ENCODE measurements around the gene FN3K.

FN3K gene

GRCh38 chr17:82703935-82704865 is 31.2 kb upstream of the FN3K start:
- DNase-seq, result no peak

- DNase-seq, result no peak
These were observed 30.5 kb upstream of the FN3K start for GRCh38 chr17:82704886-82705285.

- DNase-seq, result no peak
These were observed 29.7 kb upstream of the FN3K start for GRCh38 chr17:82705756-82706155.

- no peak for DNase-seq
These were observed 26.3 kb upstream of the FN3K start for GRCh38 chr17:82709024-82709675.

- DNase-seq, result no peak
These were observed 25.5 kb upstream of the FN3K start for GRCh38 chr17:82709676-82710498.

- no peak for DNase-seq
These were observed 24.7 kb upstream of the FN3K start for GRCh38 chr17:82710499-82711232.

GRCh38 chr17:82713071-82713723 is 22.2 kb upstream of the FN3K start:
- DNase-seq, result no peak

- peak; percentile 97 for DNase-seq
These were observed 19.0 kb upstream of the FN3K start, which contains the start of gene FN3KRP for GRCh38 chr17:82716203-82717010. Gene FN3KRP, plus strand, starts transcription at chr17:82716706. Its CDS starts 50 bp downstream, at chr17:82716756.

- no peak for DNase-seq
These were observed 16.3 kb upstream of the FN3K start for GRCh38 chr17:82718986-82719685.

- DNase-seq, result no peak
These were observed 15.2 kb upstream of the FN3K start for GRCh38 chr17:82720204-82720603.

GRCh38 chr17:82722341-82723013 is 12.9 kb upstream of the FN3K start:
- no peak for DNase-seq

- DNase-seq, result no peak
These were observed 12.1 kb upstream of the FN3K start for GRCh38 chr17:82723169-82723807.

- no peak for DNase-seq
These were observed 9.0 kb upstream of the FN3K start for GRCh38 chr17:82726427-82726826.

- DNase-seq, result no peak
These were observed 5.7 kb upstream of the FN3K start for GRCh38 chr17:82729479-82730260.

- DNase-seq, result no peak
These were observed 3.2 kb upstream of the FN3K start for GRCh38 chr17:82732118-82732743.

GRCh38 chr17:82736511-82737185 is 1.2 kb downstream of the FN3K start:
- no peak for DNase-seq

Measured in right forelimb (tissue), 1 donor.